ENCODE data around the gene CR1.
"Not testable (repeated sequence)": the region's sequence is repeated elsewhere in the genome, so short reads cannot be mapped to it uniquely, and the experiment has no call there.

The CR1 gene

DNA sequence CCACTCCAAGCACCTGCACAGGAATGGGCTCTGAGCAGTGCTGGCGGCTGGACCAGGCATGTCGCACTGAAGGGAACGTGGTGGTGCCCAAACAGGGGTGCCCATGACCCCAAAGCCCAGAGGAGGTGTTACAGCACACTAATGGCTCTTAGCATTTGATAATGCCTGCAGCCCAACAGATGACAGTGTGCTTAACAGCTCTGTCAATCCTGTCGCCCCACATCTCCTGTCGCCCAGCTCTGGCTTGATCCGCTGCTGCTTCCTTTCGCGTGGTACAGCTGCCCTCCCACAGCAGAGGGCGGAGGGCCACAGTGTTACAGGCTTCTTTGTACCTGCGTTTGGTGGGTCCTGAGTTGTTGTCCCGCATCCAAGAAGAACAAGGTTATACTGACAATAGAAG is 116.8 kb downstream of the CR1 start:
- Histone ChIP-seq H4K20me1 (no peaks in the 10 kb centered on the region), H3K4me3 (no peak overlapping the region; a peak in 1 of 20 replicates)
- TF ChIP-seq Cebpa-rat (IDR thresholded peaks at IDR 0.05), result no peak

DNA sequence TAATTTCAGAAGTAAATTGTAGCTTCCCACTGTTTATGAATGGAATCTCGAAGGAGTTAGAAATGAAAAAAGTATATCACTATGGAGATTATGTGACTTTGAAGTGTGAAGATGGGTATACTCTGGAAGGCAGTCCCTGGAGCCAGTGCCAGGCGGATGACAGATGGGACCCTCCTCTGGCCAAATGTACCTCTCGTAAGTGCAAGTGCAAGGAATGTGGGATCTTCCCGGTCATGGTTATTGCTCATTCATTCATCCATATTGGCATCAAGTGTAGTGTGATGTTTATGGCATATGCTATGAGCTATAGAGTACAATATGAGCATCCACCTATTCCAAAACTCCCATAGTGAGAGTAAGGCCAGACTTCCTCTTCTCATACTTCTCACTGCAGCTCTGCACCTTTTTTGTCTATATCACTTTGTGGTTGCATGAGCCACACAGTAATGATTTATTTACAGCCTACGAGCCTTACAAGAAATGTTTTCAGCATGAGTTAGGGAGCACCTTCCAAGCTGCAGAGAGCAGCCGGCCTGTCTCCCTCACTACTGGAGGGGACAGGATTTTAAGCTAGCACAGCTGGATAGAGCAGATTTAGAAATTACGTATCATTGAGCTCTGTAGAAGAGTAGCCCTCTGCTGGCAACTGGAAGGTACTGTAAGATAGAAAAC is 124.0 kb downstream of the CR1 start:
- H3K4me2 ChIP-seq, result no peak overlapping the region
- TF ChIP-seq Cebpa-rat (IDR thresholded peaks at IDR 0.05), result no peak
- H4K20me1 ChIP-seq, result no peaks in the 10 kb centered on the region
- H3K4me1 ChIP-seq, result peaks cover 0 to 7% (median 0%) of the 10 kb centered on the region in 10 experiments; a peak in 4 of 20 replicates
- H3K36me3 ChIP-seq, result no peaks in the 10 kb centered on the region
- no peaks in the 10 kb centered on the region for H3K27me3 ChIP-seq
- H3K4me3 ChIP-seq, result no peak overlapping the region
- H3K9ac ChIP-seq, result no peak overlapping the region
- H3K27ac ChIP-seq, result no peak overlapping the region
- H3K9me3 ChIP-seq (replicated peaks in 1 of 11), result peaks cover 0 to 3% (median 0%) of the 10 kb centered on the region in 11 experiments; a peak in 5 of 22 replicates

More for the DNA sequence above, 116.8 kb downstream of the CR1 start:
- Histone ChIP-seq H3K9me3 (replicated peaks in 1 of 11) (peaks cover 16 to 24% (median 19%) of the 10 kb centered on the region in 11 experiments), H3K27me3 (no peaks in the 10 kb centered on the region), H3K4me2 (no peak overlapping the region), H3K36me3 (peaks cover 0 to 7% (median 0%) of the 10 kb centered on the region in 11 experiments; a peak in 2 of 22 replicates), H3K27ac (no peak overlapping the region), H3K9ac (no peak overlapping the region), H3K4me1 (no peaks in the 10 kb centered on the region)

DNA sequence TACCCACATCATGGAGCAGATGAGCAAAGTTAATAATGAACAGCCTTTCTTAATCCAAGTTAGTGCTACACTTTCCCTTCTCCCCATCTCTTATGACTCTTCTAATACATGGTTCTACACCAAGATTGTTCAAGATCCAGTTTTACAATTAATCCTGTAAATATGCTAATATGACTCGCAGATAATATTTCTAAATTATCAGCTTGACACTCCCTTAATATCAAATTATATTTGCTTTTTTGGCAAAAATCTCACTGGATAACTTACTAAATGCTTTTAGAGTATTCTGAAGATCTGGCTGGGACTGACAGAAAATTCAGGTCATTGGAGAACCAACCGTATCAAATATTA is 124.6 kb downstream of the CR1 start:
- Histone ChIP-seq H3K9ac (no peak overlapping the region), H3K4me2 (no peak overlapping the region), H3K4me3 (no peak overlapping the region), H3K36me3 (no peaks in the 10 kb centered on the region), H3K27me3 (no peaks in the 10 kb centered on the region), H4K20me1 (no peaks in the 10 kb centered on the region), H3K4me1 (peaks cover 0 to 7% (median 0%) of the 10 kb centered on the region in 10 experiments; a peak in 4 of 20 replicates), H3K27ac (no peak overlapping the region), H3K9me3 (replicated peaks in 1 of 11) (peaks cover 0 to 8% (median 4%) of the 10 kb centered on the region in 11 experiments; a peak in 9 of 22 replicates)
- TF ChIP-seq Cebpa-rat (IDR thresholded peaks at IDR 0.05), result no peak

DNA sequence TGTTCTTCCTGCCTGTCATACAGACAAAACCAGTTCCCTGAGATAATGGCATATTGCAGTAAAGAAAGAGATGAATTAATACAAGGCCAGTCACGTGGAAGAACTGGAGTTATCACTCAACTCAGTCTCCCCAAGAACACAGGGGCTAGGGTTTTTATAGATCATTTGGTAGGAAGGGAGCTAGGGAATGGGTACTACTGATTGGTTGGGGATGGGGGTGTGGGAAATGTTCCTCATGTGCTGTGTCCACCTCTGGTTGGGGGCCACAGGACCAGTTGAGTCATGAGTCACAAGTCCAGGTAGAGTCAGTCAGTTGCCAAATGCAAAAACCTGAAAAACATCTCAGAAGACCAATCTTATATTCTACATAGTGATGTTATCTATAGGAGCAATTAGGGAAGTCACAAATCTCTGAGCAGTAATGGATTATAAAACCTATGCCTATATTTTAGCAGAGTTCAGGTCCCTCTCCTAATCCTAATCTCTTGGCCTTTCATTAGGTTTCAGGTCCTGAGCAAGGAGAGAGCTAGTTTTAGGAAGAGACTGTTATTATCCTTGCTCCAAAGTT is 129.6 kb downstream of the CR1 start:
- H3K4me2 ChIP-seq, H3K9ac ChIP-seq, H4K20me1 ChIP-seq, H3K4me3 ChIP-seq, H3K4me1 ChIP-seq, H3K27me3 ChIP-seq, H3K36me3 ChIP-seq, H3K27ac ChIP-seq: not testable (repeated sequence)
- peaks cover 0 to 17% (median 9%) of the 10 kb centered on the region in 11 experiments; a peak in 11 of 22 replicates for H3K9me3 ChIP-seq (replicated peaks in 1 of 11)

DNA sequence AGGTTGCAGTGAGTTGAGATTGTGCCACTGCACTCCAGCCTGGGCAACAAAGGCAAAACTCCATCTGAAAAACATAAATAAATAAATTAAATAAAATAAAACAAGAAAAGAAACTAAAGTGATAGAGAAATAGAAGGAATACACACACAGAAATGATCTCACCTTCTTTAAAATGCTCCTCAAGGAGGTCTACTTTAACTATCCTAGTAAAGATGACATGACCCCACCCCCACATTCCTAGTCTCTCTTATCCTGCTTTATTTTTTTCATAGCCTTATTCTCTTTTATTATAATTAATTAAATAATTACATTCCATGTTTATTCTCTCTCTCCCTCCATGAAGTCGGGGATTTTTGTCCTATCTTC is 131.0 kb downstream of the CR1 start:
- Histone ChIP-seq H3K36me3 (no peaks in the 10 kb centered on the region), H3K9me3 (replicated peaks in 1 of 11) (peaks cover 0 to 17% (median 9%) of the 10 kb centered on the region in 11 experiments; a peak in 11 of 22 replicates), H3K4me3 (no peak overlapping the region), H3K27me3 (no peaks in the 10 kb centered on the region), H3K4me1 (no peaks in the 10 kb centered on the region), H3K9ac (no peak overlapping the region), H3K27ac (no peak overlapping the region), H4K20me1 (no peaks in the 10 kb centered on the region), H3K4me2 (no peak overlapping the region)
- TF ChIP-seq Cebpa-rat (IDR thresholded peaks at IDR 0.05), result no peak

DNA sequence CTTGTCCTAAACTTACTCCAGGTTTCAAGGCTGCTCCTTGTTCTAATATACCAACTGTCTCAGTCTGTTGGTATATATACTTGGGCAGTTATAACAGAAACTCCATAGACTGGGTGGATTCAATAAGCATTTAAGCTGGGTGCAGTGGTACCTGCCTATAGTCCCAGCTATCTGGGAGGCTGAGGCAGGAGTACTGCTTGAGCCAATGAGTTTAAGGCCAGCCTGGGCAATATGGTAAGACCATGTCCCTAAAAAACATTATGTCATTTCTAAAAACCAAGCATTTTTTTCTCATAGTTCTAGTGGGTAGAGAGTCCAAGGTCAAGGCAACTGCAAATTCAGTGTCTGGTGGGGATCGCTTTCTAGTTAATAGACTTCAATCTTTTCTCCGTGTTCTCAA is 131.5 kb downstream of the CR1 start:
- no peaks in the 10 kb centered on the region for H3K27me3 ChIP-seq

DNA sequence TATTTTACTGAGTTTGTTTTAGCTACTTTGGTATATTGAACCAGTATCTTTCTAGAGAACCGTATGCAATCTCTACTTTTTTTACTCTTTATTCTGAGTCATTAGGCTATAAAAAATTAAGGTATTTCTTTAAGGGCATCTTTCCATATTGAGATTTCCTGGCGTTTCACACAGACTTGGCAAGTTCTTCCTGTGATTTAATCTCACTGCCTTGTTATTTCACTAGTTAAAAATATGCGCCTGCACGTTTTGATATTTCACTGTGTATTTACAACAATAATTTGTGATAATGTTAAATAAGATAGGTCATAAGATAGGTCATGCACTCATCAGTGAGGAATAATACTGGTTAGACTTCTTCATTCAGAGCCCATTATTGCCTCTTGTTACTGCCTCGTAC is 132.8 kb downstream of the CR1 start:
- no peak for TF ChIP-seq Cebpa-rat (IDR thresholded peaks at IDR 0.05)
- H3K9ac ChIP-seq, result no peak overlapping the region
- H4K20me1 ChIP-seq, result no peaks in the 10 kb centered on the region
- H3K9me3 ChIP-seq (replicated peaks in 1 of 11), result peaks cover 0 to 17% (median 9%) of the 10 kb centered on the region in 11 experiments; a peak in 11 of 22 replicates
- no peak overlapping the region for H3K27ac ChIP-seq
- no peak overlapping the region for H3K4me2 ChIP-seq
- no peaks in the 10 kb centered on the region for H3K27me3 ChIP-seq
- H3K36me3 ChIP-seq, result no peaks in the 10 kb centered on the region
- no peaks in the 10 kb centered on the region for H3K4me1 ChIP-seq
- no peak overlapping the region for H3K4me3 ChIP-seq

More for the DNA sequence above, 131.5 kb downstream of the CR1 start:
- no peak for TF ChIP-seq Cebpa-rat (IDR thresholded peaks at IDR 0.05)
- H3K36me3 ChIP-seq, result no peaks in the 10 kb centered on the region
- H3K4me2 ChIP-seq, result no peak overlapping the region
- no peak overlapping the region for H3K9ac ChIP-seq
- H3K9me3 ChIP-seq (replicated peaks in 1 of 11), result peaks cover 0 to 17% (median 9%) of the 10 kb centered on the region in 11 experiments; a peak in 11 of 22 replicates
- no peak overlapping the region for H3K27ac ChIP-seq
- H3K4me1 ChIP-seq, result no peaks in the 10 kb centered on the region
- no peaks in the 10 kb centered on the region for H4K20me1 ChIP-seq
- H3K4me3 ChIP-seq, result no peak overlapping the region

DNA sequence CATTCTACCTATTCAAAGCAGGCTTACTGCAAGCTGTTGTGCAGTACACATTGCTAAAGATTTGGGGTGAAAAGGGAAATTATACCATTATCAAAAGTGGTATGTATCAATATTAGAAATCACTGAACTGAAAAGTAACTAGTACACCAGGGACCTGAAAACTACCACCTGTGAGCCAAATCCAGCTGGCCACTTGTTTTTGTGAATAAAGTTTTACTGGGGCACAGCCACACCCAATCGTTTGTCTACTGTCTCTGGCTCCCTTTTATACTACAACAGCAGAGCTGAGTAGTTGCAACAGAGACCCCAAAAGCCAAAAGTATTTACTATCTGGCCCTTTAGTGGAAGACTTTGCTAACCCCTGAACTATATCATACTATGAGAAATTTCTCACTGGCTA is 135.2 kb downstream of the CR1 start:
- no peak overlapping the region for H3K9ac ChIP-seq
- H4K20me1 ChIP-seq, result no peaks in the 10 kb centered on the region
- H3K36me3 ChIP-seq, result no peaks in the 10 kb centered on the region
- 0 out of 22 replicates have a peak, but pooled peaks cover 0 to 4% (median 0%) of the 10 kb centered on the region in 11 experiments for H3K9me3 ChIP-seq (replicated peaks in 1 of 11)
- H3K27ac ChIP-seq, result no peak overlapping the region
- no peak overlapping the region for H3K4me2 ChIP-seq
- no peaks in the 10 kb centered on the region for H3K27me3 ChIP-seq
- no peak for TF ChIP-seq Cebpa-rat (IDR thresholded peaks at IDR 0.05)
- H3K4me3 ChIP-seq, result no peak overlapping the region
- no peaks in the 10 kb centered on the region for H3K4me1 ChIP-seq

DNA sequence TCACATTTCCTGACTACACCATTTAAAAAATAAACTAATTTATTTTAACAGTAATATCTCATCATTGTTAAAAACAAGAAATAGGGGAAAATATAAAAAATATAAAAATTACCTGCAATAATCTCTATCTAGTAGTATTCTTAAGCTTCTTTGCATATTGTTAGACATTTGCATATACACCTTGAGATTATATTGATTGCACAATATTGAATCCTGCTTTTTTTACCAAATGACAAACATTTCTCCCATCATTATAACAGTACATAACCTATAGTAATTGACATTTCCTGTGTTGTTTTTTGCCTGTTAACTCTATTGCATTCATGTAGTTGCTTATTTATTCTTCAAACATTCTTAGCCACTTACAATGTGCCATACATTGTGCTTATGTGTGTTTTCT is 137.3 kb downstream of the CR1 start:
- Histone ChIP-seq H3K4me3 (no peak overlapping the region), H4K20me1 (no peaks in the 10 kb centered on the region), H3K9me3 (replicated peaks in 1 of 11) (no peaks in the 10 kb centered on the region), H3K9ac (no peak overlapping the region), H3K4me1 (no peaks in the 10 kb centered on the region), H3K4me2 (no peak overlapping the region), H3K27me3 (no peaks in the 10 kb centered on the region), H3K27ac (no peak overlapping the region), H3K36me3 (no peaks in the 10 kb centered on the region)
- no peak for TF ChIP-seq Cebpa-rat (IDR thresholded peaks at IDR 0.05)

DNA sequence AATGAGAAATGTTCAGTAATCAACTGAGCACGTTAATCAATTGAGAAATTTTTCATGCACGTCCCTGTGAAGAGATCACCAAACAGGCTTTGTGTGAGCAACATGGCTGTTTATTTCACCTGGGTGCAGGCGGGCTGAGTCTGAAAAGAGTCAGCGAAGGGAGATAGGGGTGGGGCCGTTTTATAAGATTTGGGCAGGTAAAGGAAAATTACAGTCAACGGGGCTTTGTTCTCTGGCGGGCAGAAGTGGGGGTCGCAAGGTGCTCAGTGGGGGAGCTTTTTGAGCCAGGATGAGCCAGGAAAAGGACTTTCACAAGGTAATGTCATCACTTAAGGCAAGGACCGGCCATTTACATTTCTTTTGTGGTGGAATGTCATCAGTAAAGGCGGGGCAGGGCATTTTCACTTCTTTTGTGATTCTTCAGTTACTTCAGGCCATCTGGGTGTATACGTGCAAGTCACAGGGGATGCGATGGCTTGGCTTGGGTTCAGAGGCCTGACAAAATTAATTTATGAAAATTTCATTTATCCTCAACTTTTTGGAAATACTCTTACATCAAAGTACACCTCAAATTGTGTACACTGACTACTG is 137.8 kb downstream of the CR1 start:
- H3K27me3 ChIP-seq; H3K36me3 ChIP-seq; H3K4me3 ChIP-seq; H4K20me1 ChIP-seq; H3K27ac ChIP-seq; H3K4me1 ChIP-seq; H3K4me2 ChIP-seq; H3K9ac ChIP-seq; H3K9me3 ChIP-seq (replicated peaks in 1 of 11): not testable (repeated sequence)

DNA sequence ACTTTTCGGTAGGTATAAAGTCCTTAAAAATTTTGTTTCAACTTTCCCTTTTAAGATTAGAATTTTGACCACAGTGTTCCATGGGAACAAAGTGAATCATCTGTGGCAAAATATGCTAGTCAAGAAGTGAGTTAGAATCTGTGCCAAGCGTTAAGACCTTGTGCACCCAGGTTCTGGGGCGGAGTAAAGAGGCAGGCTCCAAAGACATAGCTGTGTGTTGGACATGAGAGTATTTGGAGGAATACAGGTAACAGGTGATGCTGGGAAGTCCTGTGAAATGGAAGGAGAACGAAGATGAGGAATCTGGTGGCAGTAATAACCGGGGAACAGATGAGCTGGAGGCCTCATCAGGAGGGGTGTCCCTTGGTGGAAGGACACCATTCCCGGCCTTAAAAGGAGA is 138.3 kb downstream of the CR1 start:
- H3K4me2 ChIP-seq; H3K4me1 ChIP-seq; H3K27ac ChIP-seq; H3K36me3 ChIP-seq; H3K9me3 ChIP-seq (replicated peaks in 1 of 11); H3K9ac ChIP-seq; H3K27me3 ChIP-seq; H3K4me3 ChIP-seq; H4K20me1 ChIP-seq: not testable (repeated sequence)

DNA sequence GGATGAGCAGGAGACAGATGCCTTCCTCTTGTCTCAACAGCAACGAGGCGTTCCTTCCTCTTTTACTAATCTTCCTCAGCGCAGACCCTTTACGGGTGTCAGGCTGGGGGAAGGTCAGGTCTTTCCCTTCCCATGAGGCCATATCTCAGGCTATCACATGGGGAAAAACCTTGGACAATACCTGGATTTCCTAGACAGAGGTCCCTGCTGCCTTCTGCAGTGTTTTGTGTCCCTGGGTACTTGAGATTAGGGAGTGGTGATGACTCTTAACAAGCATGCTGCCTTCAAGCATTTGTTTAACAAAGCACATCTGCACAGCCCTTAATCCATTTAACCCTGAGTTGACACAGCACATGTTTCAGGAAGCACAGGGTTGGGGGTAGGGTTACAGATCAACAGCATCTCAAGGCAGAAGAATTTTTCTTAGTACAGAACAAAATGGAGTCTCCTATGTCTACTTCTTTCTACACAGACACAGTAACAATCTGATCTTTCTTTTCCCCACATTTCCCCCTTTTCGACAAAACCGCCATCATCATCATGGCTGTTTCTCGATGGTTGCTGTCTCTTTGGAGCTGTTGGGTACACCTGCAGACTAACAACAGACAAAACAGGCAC is 139.7 kb downstream of the CR1 start:
- H3K27me3 ChIP-seq; H3K4me1 ChIP-seq; H4K20me1 ChIP-seq; H3K4me2 ChIP-seq; H3K27ac ChIP-seq; H3K9ac ChIP-seq; H3K9me3 ChIP-seq (replicated peaks in 1 of 11); H3K36me3 ChIP-seq; H3K4me3 ChIP-seq: not testable (repeated sequence)
